ENCODE results near the gene OXNAD1. TPM values are rescaled to one million over a fixed set of nuclear protein-coding genes. Genes with fewer than 3 reads are reported as not detected.

The OXNAD1 gene
- total RNA-seq, 1 experiment from 2014 or later = 18.5 TPM

- H3K4me1 ChIP-seq (replicated peaks; ENCODE audit: insufficient read depth) = no peaks in the 10 kb centered on the region
- no peaks in the 10 kb centered on the region for H3F3A ChIP-seq (ENCODE audit: insufficient read depth, low read depth)
- DNase-seq = no peak
- H3K79me2 ChIP-seq (ENCODE audit: low read depth) = no peaks in the 10 kb centered on the region
- H3K27ac ChIP-seq = no peak overlapping the region
- no peak overlapping the region for H3K4me3 ChIP-seq
- no peak overlapping the region for H2AFZ ChIP-seq
- H3K27me3 ChIP-seq (ENCODE audit: insufficient read depth, low read depth) = no peaks in the 10 kb centered on the region
- ChIA-PET POLR2A (ENCODE audit: unreplicated experiment) (no interaction called here), CTCF (no interaction called here)
- intact Hi-C loops (cut with micrococcal nuclease; ENCODE audit: unreplicated experiment) = loop anchor here (10.0 kb wide), 2 partner anchors 737 to 1117 kb away; no protein-coding TSS in a partner anchor
- no TSS peak for BruUV-seq (replicated peaks)
- H3K9me3 ChIP-seq (ENCODE audit: insufficient read depth, low read depth) = no peaks in the 10 kb centered on the region
- no peak overlapping the region for H3K4me2 ChIP-seq
- H4K20me1 ChIP-seq (ENCODE audit: insufficient read depth) = no peaks in the 10 kb centered on the region
- TF ChIP-seq EZH2 (IDR thresholded peaks at IDR 0.05; ENCODE audit: low read depth) (no peak), CTCF (conservative IDR thresholded peaks at IDR 0.05) (no peak)
- H3K9me2 ChIP-seq (ENCODE audit: insufficient read depth) = no peaks in the 10 kb centered on the region; the same call in 1 of the 2 replicates
- H3K36me3 ChIP-seq (ENCODE audit: low read depth) = peaks cover 18% of the 10 kb centered on the region
Observed at GRCh38 chr3:16297997-16298885, 33.2 kb downstream of the OXNAD1 start.

- Histone ChIP-seq H3K4me2 (no peak overlapping the region), H3K36me3 (ENCODE audit: low read depth) (peaks cover 18% of the 10 kb centered on the region), H2AFZ (no peak overlapping the region), H3K4me3 (no peak overlapping the region), H3F3A (ENCODE audit: insufficient read depth, low read depth) (no peaks in the 10 kb centered on the region), H3K27ac (no peak overlapping the region), H3K79me2 (ENCODE audit: low read depth) (no peaks in the 10 kb centered on the region), H3K4me1 (replicated peaks; ENCODE audit: insufficient read depth) (no peaks in the 10 kb centered on the region), H3K9me3 (ENCODE audit: insufficient read depth, low read depth) (no peaks in the 10 kb centered on the region), H3K9me2 (ENCODE audit: insufficient read depth) (no peaks in the 10 kb centered on the region; the same call in 1 of the 2 replicates), H3K27me3 (ENCODE audit: insufficient read depth, low read depth) (no peaks in the 10 kb centered on the region), H4K20me1 (ENCODE audit: insufficient read depth) (no peaks in the 10 kb centered on the region)
- intact Hi-C loops (cut with micrococcal nuclease; ENCODE audit: unreplicated experiment) = loop anchor here (10.0 kb wide), 2 partner anchors 736 to 1116 kb away; no protein-coding TSS in a partner anchor
- no peak for TF ChIP-seq CTCF (conservative IDR thresholded peaks at IDR 0.05)
- DNase-seq = no peak
- no TSS peak for BruUV-seq (replicated peaks)
- ChIA-PET CTCF (no interaction called here), POLR2A (ENCODE audit: unreplicated experiment) (no interaction called here)
Observed at GRCh38 chr3:16298891-16299290, 33.9 kb downstream of the OXNAD1 start.

GRCh38 chr3:16299746-16300145, 34.7 kb downstream of the OXNAD1 start:
- Histone ChIP-seq H3K27ac (no peak overlapping the region), H2AFZ (no peak overlapping the region), H3K4me3 (no peak overlapping the region), H3K4me1 (replicated peaks; ENCODE audit: insufficient read depth) (no peaks in the 10 kb centered on the region), H4K20me1 (ENCODE audit: insufficient read depth) (no peaks in the 10 kb centered on the region), H3K9me3 (ENCODE audit: insufficient read depth, low read depth) (no peaks in the 10 kb centered on the region), H3F3A (ENCODE audit: insufficient read depth, low read depth) (no peaks in the 10 kb centered on the region), H3K36me3 (ENCODE audit: low read depth) (peaks cover 17% of the 10 kb centered on the region), H3K27me3 (ENCODE audit: insufficient read depth, low read depth) (no peaks in the 10 kb centered on the region), H3K4me2 (no peak overlapping the region), H3K79me2 (ENCODE audit: low read depth) (no peaks in the 10 kb centered on the region), H3K9me2 (ENCODE audit: insufficient read depth) (no peaks in the 10 kb centered on the region; the same call in 1 of the 2 replicates)
- intact Hi-C loops (cut with micrococcal nuclease; ENCODE audit: unreplicated experiment) = loop anchor here (10.0 kb wide), 2 partner anchors 735 to 1115 kb away; no protein-coding TSS in a partner anchor
- TF ChIP-seq CTCF (conservative IDR thresholded peaks at IDR 0.05) = no peak
- TF ChIP-seq EZH2 (IDR thresholded peaks at IDR 0.05; ENCODE audit: low read depth) = no peak
- CTCF ChIA-PET = no interaction called here
- no peak for DNase-seq
- POLR2A ChIA-PET (ENCODE audit: unreplicated experiment) = no interaction called here
- no TSS peak for BruUV-seq (replicated peaks)
